SK-N-SH treated with all-trans-retinoic acid at 6 μM for 48 hours (cell line): ENCODE data around the gene ATP10B.

ENCODE experiments used
- BACH2 ChIP-seq: fragments of 250-450 bp; sonication (Bioruptor Pico); IDR thresholded peaks from 2 replicates; pipeline ENCODE4 v1.9.0; 2021; ENCODE audit warnings: mild to moderate bottlenecking, borderline replicate concordance
- ESRRG ChIP-seq: fragments of 250-450 bp; sonication (Bioruptor Pico); IDR thresholded peaks from 2 replicates; pipeline ENCODE4 v1.6.1; 2021; ENCODE audit warnings: mild to moderate bottlenecking
- GLIS3 ChIP-seq: fragments of 250-450 bp; sonication (Bioruptor Pico); IDR thresholded peaks from 2 replicates; pipeline ENCODE4 v1.5.0; 2020; ENCODE audit warnings: mild to moderate bottlenecking, moderate library complexity
- ISL1 ChIP-seq: fragments of 250-450 bp; sonication (Bioruptor Pico); IDR thresholded peaks from 2 replicates; pipeline ENCODE4 v2.1.2; 2022; ENCODE audit warnings: mild to moderate bottlenecking, moderate library complexity
- OSR1 ChIP-seq: fragments of 250-450 bp; sonication (Bioruptor Pico); IDR thresholded peaks from 2 replicates; pipeline ENCODE4 v1.8.0; 2022; ENCODE audit warnings: moderate library complexity, mild to moderate bottlenecking, inconsistent platforms
- POU6F1 ChIP-seq: fragments of 250-450 bp; sonication (Bioruptor Pico); IDR thresholded peaks from 2 replicates; pipeline ENCODE4 v1.8.0; 2021; ENCODE audit warnings: low read depth, mild to moderate bottlenecking, moderate library complexity, borderline replicate concordance
- TCF4 ChIP-seq: fragments of 250-450 bp; sonication (Bioruptor Pico); IDR thresholded peaks from 2 replicates; pipeline ENCODE4 v1.8.0; 2021; ENCODE audit warnings: mild to moderate bottlenecking, moderate library complexity, borderline replicate concordance
- TOX ChIP-seq: fragments of 250-450 bp; sonication (Bioruptor Pico); IDR thresholded peaks from 2 replicates; pipeline ENCODE4 v1.8.0; 2021; ENCODE audit warnings: mild to moderate bottlenecking, moderate library complexity, borderline replicate concordance
- ZC3H10 ChIP-seq: fragments of 250-450 bp; sonication (Bioruptor Pico); IDR thresholded peaks from 2 replicates; pipeline ENCODE4 v1.5.1; 2021; ENCODE audit warnings: mild to moderate bottlenecking, moderate library complexity
- ZFP3 ChIP-seq: fragments of 250-450 bp; sonication (Bioruptor Pico); IDR thresholded peaks from 2 replicates; pipeline ENCODE4 v1.5.0; 2020; ENCODE audit warnings: mild to moderate bottlenecking, moderate library complexity
- ZFP30 ChIP-seq: fragments of 450-650 bp; formaldehyde crosslinking; IDR thresholded peaks from 2 replicates; pipeline ENCODE4 v1.5.0; 2022; ENCODE audit warnings: mild to moderate bottlenecking, moderate library complexity
- ZNF70 ChIP-seq: fragments of 450-650 bp; formaldehyde crosslinking; IDR thresholded peaks from 2 replicates; pipeline ENCODE4 v1.5.0; 2020; ENCODE audit warnings: mild to moderate bottlenecking, moderate library complexity
- TF ChIP-seq, protein P1 (sequence below): fragments of 250-450 bp; sonication (Bioruptor Pico); IDR thresholded peaks from 2 replicates; pipeline ENCODE4 v1.8.0; 2020; ENCODE audit warnings: mild to moderate bottlenecking, moderate library complexity, borderline replicate concordance

DNA sequence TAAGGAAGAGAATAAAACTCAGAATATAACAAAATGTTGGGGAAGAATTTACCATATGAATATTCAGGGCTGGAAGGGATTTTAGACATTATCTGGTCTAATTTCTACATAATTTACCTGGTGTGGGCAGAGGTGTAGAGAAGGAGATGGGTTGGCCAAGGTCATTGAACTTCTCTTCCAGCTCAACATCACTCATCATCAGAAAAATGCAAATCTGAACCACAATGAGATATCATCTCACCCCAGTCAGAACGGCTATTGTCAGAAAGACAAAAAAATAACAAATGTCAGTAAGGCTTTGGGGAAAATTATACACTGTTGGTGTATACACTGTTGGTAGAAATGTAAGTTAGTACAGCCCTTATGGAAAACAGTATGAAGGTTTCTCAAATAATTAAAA lies 308.6 kb downstream of the ATP10B start:
- TF ChIP-seq, protein P1, sequence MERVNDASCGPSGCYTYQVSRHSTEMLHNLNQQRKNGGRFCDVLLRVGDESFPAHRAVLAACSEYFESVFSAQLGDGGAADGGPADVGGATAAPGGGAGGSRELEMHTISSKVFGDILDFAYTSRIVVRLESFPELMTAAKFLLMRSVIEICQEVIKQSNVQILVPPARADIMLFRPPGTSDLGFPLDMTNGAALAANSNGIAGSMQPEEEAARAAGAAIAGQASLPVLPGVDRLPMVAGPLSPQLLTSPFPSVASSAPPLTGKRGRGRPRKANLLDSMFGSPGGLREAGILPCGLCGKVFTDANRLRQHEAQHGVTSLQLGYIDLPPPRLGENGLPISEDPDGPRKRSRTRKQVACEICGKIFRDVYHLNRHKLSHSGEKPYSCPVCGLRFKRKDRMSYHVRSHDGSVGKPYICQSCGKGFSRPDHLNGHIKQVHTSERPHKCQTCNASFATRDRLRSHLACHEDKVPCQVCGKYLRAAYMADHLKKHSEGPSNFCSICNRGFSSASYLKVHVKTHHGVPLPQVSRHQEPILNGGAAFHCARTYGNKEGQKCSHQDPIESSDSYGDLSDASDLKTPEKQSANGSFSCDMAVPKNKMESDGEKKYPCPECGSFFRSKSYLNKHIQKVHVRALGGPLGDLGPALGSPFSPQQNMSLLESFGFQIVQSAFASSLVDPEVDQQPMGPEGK (CRISPR knock-in tag) = no peak
- no peak for TF ChIP-seq ZC3H10
- TF ChIP-seq POU6F1 = no peak
- no peak for TF ChIP-seq ISL1
- no peak for TF ChIP-seq BACH2 (CRISPR knock-in tag)
- no peak for TF ChIP-seq ZNF70 (CRISPR knock-in tag)
- no peak for TF ChIP-seq GLIS3 (CRISPR knock-in tag)
- TF ChIP-seq OSR1 (CRISPR knock-in tag) = no peak
- TF ChIP-seq ZFP30 (CRISPR knock-in tag) = no peak
- no peak for TF ChIP-seq TCF4
- no peak for TF ChIP-seq ESRRG (CRISPR knock-in tag)
- no peak for TF ChIP-seq TOX (CRISPR knock-in tag)
- TF ChIP-seq ZFP3 = no peak
